Stimulated activated CD4-positive, alpha-beta T cell treated with anti-CD3 and anti-CD28 coated beads, Interleukin-1b, Interleukin-23, amount 100 ng/mL, for 48 hours (primary cell): ENCODE results near the gene PLPP2.

Experiments used
- DNase-seq: peaks from one replicate; pipeline ENCODE4 v3.0.0-alpha.2; 2020

Gene PLPP2

GRCh38 chr19:313988-314815 lies 23.0 kb upstream of the PLPP2 start:
- DNase-seq: no peak

GRCh38 chr19:313169-313987 lies 22.2 kb upstream of the PLPP2 start:
- DNase-seq: no peak

GRCh38 chr19:311813-312261 lies 20.6 kb upstream of the PLPP2 start:
- no peak for DNase-seq

GRCh38 chr19:310781-311496 lies 19.7 kb upstream of the PLPP2 start:
- DNase-seq: no peak

- DNase-seq: no peak
Measured at GRCh38 chr19:310141-310651, 19.0 kb upstream of the PLPP2 start.

- no peak for DNase-seq
Measured at GRCh38 chr19:309206-309565, 18.0 kb upstream of the PLPP2 start.

GRCh38 chr19:308471-309205 lies 17.4 kb upstream of the PLPP2 start:
- DNase-seq: no peak

GRCh38 chr19:307793-308420 lies 16.7 kb upstream of the PLPP2 start:
- DNase-seq: no peak

- no peak for DNase-seq
Measured at GRCh38 chr19:307111-307531, 15.9 kb upstream of the PLPP2 start.

GRCh38 chr19:306151-306900 lies 15.1 kb upstream of the PLPP2 start:
- DNase-seq: no peak

- no peak for DNase-seq
Measured at GRCh38 chr19:305240-306150, 14.3 kb upstream of the PLPP2 start.

GRCh38 chr19:296476-297225 lies 5.4 kb upstream of the PLPP2 start:
- DNase-seq: no peak

- no peak for DNase-seq
Measured at GRCh38 chr19:295687-296370, 4.6 kb upstream of the PLPP2 start.

- peak; percentile 34 for DNase-seq
Measured at GRCh38 chr19:294946-295686, 3.9 kb upstream of the PLPP2 start.

- DNase-seq: no peak
Measured at GRCh38 chr19:294341-294945, 3.2 kb upstream of the PLPP2 start.

GRCh38 chr19:293436-294110 lies 2.4 kb upstream of the PLPP2 start:
- DNase-seq: no peak

GRCh38 chr19:292951-293350 lies 1.7 kb upstream of the PLPP2 start:
- DNase-seq: no peak
